Stimulated activated CD4-positive, alpha-beta T cell treated with anti-CD3 and anti-CD28 coated beads, Interleukin-1b, Interleukin-23, amount 100 ng/mL, for 48 hours (primary cell): ENCODE results near the gene CCRL2.
"Not testable (repeated sequence)": the region's sequence is repeated elsewhere in the genome, so short reads cannot be mapped to it uniquely, and the experiment has no call there.

Experiments used
- DNase-seq: peaks from one replicate; pipeline ENCODE4 v3.0.0-alpha.2; 2020

The CCRL2 gene

GRCh38 chr3:46405301-46406019 is 1.6 kb upstream of the CCRL2 start:
- DNase-seq = no peak

DNA sequence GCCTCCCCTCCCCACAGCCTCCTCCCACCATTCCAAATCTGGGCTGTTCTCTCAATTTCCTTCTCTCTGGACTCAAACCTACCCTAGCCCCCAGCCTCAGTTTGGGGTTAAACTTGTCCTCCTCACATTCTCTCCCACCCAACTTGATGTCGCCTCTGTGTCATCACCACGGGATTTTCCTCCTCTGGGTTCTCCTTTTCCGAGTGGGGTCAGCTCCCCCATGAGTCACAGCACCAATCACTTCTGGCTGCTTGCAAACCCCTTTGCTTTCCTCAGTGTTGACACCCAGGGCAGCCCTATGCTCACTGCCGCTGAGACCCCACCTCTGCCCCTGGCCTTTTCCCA is 644 bp upstream of the CCRL2 start:
- no peak for DNase-seq

DNA sequence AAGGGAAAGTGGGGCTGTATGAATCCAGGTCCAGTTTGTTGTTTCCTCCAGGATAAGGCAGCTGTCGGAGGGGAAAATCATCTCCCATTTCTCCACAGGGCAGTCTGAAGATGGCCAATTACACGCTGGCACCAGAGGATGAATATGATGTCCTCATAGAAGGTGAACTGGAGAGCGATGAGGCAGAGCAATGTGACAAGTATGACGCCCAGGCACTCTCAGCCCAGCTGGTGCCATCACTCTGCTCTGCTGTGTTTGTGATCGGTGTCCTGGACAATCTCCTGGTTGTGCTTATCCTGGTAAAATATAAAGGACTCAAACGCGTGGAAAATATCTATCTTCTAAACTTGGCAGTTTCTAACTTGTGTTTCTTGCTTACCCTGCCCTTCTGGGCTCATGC is 911 bp downstream of the CCRL2 start:
- DNase-seq = no peak

DNA sequence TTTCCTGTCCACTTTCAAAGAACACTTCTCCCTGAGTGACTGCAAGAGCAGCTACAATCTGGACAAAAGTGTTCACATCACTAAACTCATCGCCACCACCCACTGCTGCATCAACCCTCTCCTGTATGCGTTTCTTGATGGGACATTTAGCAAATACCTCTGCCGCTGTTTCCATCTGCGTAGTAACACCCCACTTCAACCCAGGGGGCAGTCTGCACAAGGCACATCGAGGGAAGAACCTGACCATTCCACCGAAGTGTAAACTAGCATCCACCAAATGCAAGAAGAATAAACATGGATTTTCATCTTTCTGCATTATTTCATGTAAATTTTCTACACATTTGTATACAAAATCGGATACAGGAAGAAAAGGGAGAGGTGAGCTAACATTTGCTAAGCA is 1.8 kb downstream of the CCRL2 start:
- DNase-seq = no peak

DNA sequence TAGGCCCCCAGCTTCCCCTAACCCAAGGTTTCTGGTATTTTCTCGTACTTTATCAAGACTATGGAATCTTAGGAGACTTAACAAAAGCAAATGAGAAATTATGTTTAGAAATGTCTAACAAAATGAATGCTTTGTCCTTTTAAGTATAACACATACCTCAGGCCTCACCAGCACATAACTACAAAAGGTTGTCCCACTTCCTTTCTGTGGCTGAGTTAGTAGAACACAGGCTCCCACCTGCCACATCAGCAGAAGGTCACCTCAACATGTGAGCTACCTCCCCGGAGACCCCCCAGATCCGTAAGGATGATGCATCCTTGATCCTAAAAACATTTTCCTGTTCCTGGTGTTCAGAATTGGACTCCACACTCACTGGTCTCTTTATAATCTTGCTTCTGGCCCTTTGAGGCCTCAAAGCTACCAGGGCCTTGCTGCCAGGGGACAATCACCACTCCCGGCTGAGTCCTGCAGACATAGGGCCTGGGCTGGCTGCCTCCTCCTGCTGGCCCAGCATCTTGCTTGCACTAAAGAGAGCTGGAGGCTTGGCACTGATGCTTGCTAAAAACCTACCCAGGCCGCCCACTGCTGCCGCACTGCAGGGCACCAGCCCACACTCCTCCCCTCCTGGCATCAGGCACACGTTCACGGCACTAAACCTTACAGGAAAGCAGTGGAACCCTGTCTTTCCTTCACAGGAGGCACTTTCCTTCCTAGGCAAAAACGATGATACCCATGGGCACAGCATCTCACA is 2.9 kb downstream of the CCRL2 start:
- no peak for DNase-seq

GRCh38 chr3:46410669-46411068 is 3.6 kb downstream of the CCRL2 start:
- DNase-seq = no peak

GRCh38 chr3:46411271-46411670 is 4.2 kb downstream of the CCRL2 start:
- DNase-seq = no peak

- DNase-seq = no peak
Measured at GRCh38 chr3:46412786-46413298, 5.8 kb downstream of the CCRL2 start.

GRCh38 chr3:46413951-46414350 is 6.9 kb downstream of the CCRL2 start:
- no peak for DNase-seq

DNA sequence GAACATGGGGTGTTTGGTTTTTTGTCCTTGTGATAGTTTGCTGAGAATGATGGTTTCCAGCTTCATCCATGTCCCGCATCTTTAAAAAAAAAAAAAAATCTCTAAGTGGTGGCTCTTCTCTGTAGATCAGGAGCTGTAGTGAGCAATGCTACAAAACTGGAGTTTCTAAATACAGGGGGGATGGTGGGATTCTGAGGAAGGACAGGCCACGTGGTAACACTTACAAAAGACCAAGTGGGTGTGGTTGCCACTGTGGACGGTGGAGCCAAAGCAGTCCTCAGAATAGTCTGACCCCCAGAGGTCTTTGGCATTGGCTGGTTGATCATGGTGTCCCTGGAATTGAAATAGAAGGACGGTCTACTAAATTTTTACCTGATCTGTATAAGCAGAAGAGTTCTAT is 7.7 kb downstream of the CCRL2 start:
- no peak for DNase-seq

- DNase-seq = no peak
Measured at GRCh38 chr3:46416125-46416810, 9.2 kb downstream of the CCRL2 start.

GRCh38 chr3:46416811-46417510 is 9.9 kb downstream of the CCRL2 start:
- no peak for DNase-seq

DNA sequence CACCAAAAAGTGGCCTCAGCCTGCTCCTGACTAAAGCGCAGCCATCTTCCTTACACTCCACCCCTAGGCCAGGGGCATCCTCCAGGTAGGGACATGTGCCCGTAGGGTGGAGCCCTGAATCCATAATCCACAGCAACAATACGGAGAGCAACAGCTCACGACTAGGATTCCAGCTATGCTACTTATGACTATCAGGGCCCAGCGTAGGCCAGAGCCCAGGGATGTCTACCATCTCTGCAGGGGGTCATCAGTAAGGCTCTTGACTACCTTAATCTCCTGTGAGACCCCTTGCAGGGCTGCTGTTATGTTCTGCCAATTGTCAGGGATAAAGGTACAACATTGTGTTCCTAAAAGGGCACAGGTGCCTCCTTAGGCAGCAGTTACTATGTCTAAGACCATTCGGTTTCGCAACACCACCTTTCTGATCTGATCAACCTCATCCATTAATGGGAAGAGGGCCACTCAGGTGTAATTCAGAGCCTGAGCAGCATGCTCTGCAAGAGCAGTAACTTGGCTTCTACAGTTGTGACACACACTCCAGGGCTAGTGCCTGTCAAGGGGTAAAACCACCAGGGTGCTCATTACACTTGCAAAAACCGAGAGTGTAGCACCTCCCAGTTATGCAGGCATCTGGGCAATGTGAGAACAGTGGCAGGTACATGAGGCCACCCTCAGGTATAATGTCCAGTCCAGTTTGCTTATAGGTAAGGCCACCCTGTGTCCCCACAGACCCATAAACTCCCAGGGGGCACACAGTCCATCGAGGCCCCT is 11.0 kb downstream of the CCRL2 start:
- DNase-seq = no peak

DNA sequence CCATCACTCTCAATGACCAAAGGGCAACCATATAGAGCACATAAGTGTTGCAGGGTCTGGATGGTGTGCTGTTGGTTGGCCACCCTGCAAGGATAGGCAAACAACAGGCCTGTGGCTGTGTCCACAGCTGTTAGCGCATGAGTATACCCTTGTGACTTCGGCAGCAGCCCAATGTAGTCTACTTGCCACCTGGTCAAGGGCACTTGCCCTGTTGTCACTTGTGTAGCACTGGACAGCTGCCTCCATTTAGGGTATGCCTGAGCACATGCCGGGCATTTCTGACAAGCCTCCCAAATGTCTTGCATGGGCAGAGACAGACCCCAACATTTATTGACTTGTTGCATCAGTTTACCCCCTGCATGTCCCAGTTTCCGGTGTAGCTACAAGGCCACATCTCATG is 12.8 kb downstream of the CCRL2 start:
- DNase-seq = no peak

DNA sequence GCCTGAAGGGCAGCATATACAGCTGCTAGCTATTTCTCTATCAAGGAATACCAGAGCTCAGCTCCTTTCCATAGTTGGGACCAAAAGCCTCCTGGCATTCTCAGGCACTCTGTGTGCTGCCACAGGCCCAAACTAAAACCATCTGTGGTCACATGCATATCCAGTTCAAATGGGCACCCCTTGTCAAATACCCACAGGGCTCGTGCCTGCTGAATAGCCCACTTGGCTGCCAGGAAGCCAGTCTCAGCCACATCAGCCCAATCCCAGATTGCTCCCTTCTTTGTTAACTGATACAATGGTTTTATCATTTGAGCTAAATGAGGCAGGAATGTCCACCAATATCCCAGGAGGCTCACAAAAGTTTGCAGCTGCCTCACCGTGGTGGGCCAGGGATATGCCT is 13.9 kb downstream of the CCRL2 start:
- no peak for DNase-seq

DNA sequence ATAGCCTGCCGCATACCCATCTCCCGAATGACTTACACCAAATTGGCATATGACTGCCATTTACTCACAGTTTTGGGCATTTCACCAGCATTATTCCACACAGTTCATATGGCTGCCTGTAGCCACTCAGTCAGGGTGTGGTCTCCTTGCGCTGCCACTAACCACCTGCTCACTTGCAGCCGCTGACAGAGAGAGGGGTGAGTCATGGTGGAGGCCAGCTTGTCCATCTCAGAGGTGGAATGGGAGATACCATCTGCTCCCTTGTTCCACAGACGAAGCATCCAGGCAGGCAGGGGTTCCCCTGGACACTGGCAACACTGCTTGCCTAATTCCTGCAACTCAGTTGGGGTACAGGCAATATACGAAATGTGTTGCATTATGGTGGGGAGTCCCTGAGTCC is 15.6 kb downstream of the CCRL2 start:
- DNase-seq = no peak

- DNase-seq = no peak
Measured at GRCh38 chr3:46423588-46423987, 16.5 kb downstream of the CCRL2 start.

- DNase-seq = not testable (repeated sequence)
Measured at GRCh38 chr3:46426476-46426875, 19.4 kb downstream of the CCRL2 start.

DNA sequence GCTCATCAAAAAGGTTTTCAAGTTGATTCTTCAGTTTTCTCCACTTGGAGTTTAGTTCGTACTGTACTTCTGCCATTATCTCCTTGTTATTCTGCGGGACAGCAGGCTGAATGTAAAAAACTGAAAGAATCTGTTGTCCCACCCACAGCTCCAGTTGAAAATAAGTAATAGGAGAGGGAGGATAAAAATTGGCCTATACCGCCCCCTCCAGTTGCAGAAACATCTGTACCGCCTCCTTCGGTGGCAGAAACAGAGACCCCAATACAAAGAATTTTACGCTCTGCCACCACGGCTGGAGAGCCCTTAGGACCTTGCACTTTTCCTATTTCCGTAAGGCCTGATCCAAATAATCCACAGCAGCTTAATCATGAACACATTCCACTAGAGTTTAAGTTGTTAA is 20.3 kb downstream of the CCRL2 start:
- not testable (repeated sequence) for DNase-seq

GRCh38 chr3:46427916-46428833 is 21.1 kb downstream of the CCRL2 start:
- DNase-seq = no peak

- DNase-seq = no peak
Measured at GRCh38 chr3:46429250-46429649, 22.2 kb downstream of the CCRL2 start.
